IPS DF 4.7 (cell line): Measurements from ENCODE around the gene TLR2.

Source experiments
- DNase-seq: peaks from one replicate; pipeline ENCODE4 v3.0.0-alpha.2; 2013; ENCODE audit warnings: low spot score; ENCODE audit errors: extremely low read depth

The TLR2 gene

GRCh38 chr4:153729895-153730294, 45.8 kb downstream of the TLR2 start:
- no peak for DNase-seq

GRCh38 chr4:153731239-153731638, 47.2 kb downstream of the TLR2 start:
- no peak for DNase-seq

- no peak for DNase-seq
These were observed 49.8 kb downstream of the TLR2 start for GRCh38 chr4:153733751-153734448.

- no peak for DNase-seq
These were observed 51.9 kb downstream of the TLR2 start for GRCh38 chr4:153735906-153736461.

- DNase-seq: no peak
These were observed 57.5 kb downstream of the TLR2 start for GRCh38 chr4:153741541-153741940.

- no peak for DNase-seq
These were observed 61.6 kb downstream of the TLR2 start for GRCh38 chr4:153745651-153746050.

- no peak for DNase-seq
These were observed 63.4 kb downstream of the TLR2 start for GRCh38 chr4:153747406-153747955.

GRCh38 chr4:153748378-153748777, 64.3 kb downstream of the TLR2 start:
- DNase-seq: no peak

- no peak for DNase-seq
These were observed 66.2 kb downstream of the TLR2 start for GRCh38 chr4:153750197-153750817.

- DNase-seq: no peak
These were observed 71.1 kb downstream of the TLR2 start for GRCh38 chr4:153755186-153755585.
